ENCODE data around the gene HSPA4.
"Not testable (repeated sequence)": the region's sequence is repeated elsewhere in the genome, so short reads cannot be mapped to it uniquely, and the experiment has no call there.

HSPA4 gene

GRCh38 chr5:133051542-133052316 is at the start of gene HSPA4:
HSPA4 (plus strand) TSS chr5:133052013; CDS start chr5:133052251, 238 bp downstream.
- peak; percentile 94 for DNase-seq (ENCODE audit: extremely low spot score, insufficient read length, low read depth)

GRCh38 chr5:133006653-133007052 is 45.2 kb upstream of the HSPA4 start:
- DNase-seq (ENCODE audit: extremely low spot score, insufficient read length, low read depth), result no peak
- no peak for FAIRE-seq

More at GRCh38 chr5:133051542-133052316, at the start of gene HSPA4:
- peak; percentile 93 for FAIRE-seq

- not testable (repeated sequence) for DNase-seq (ENCODE audit: extremely low spot score, insufficient read length, low read depth); FAIRE-seq
These were observed 43.4 kb upstream of the HSPA4 start for GRCh38 chr5:133008455-133008854.

- no peak for DNase-seq (ENCODE audit: extremely low spot score, insufficient read length, low read depth)
- FAIRE-seq, result no peak
These were observed 36.3 kb upstream of the HSPA4 start for GRCh38 chr5:133015466-133015865.

GRCh38 chr5:133017964-133018363 is 33.8 kb upstream of the HSPA4 start:
- DNase-seq (ENCODE audit: extremely low spot score, insufficient read length, low read depth) (no peak), FAIRE-seq (no peak)

- not testable (repeated sequence) for DNase-seq (ENCODE audit: extremely low spot score, insufficient read length, low read depth); FAIRE-seq
These were observed 32.3 kb upstream of the HSPA4 start for GRCh38 chr5:133019471-133019870.

- DNase-seq (ENCODE audit: extremely low spot score, insufficient read length, low read depth), result peak; percentile 82
- peak; percentile 79 for FAIRE-seq
These were observed 25.8 kb upstream of the HSPA4 start, which contains the start of gene ZCCHC10 for GRCh38 chr5:133025804-133026663. ZCCHC10 (minus strand) TSS chr5:133026549; CDS start chr5:133026537, 12 bp downstream.

GRCh38 chr5:133026664-133027153 is 25.1 kb upstream of the HSPA4 start:
- FAIRE-seq, result no peak
- no peak for DNase-seq (ENCODE audit: extremely low spot score, insufficient read length, low read depth)

GRCh38 chr5:133029416-133029815 is 22.4 kb upstream of the HSPA4 start:
- FAIRE-seq, result no peak
- no peak for DNase-seq (ENCODE audit: extremely low spot score, insufficient read length, low read depth)

- DNase-seq (ENCODE audit: extremely low spot score, insufficient read length, low read depth) (no peak), FAIRE-seq (no peak)
These were observed 21.3 kb upstream of the HSPA4 start for GRCh38 chr5:133030343-133031005.

- no peak for FAIRE-seq
- no peak for DNase-seq (ENCODE audit: extremely low spot score, insufficient read length, low read depth)
These were observed 18.7 kb upstream of the HSPA4 start for GRCh38 chr5:133032852-133033742.

- FAIRE-seq, result no peak
These were observed 17.7 kb upstream of the HSPA4 start for GRCh38 chr5:133034064-133034463.

GRCh38 chr5:133035224-133035623 is 16.6 kb upstream of the HSPA4 start:
- FAIRE-seq (no peak), DNase-seq (ENCODE audit: extremely low spot score, insufficient read length, low read depth) (no peak)

More at GRCh38 chr5:133034064-133034463, 17.7 kb upstream of the HSPA4 start:
- DNase-seq (ENCODE audit: extremely low spot score, insufficient read length, low read depth), result no peak

- not testable (repeated sequence) for FAIRE-seq; DNase-seq (ENCODE audit: extremely low spot score, insufficient read length, low read depth)
These were observed 15.1 kb upstream of the HSPA4 start for GRCh38 chr5:133036677-133037076.

- FAIRE-seq (no peak), DNase-seq (ENCODE audit: extremely low spot score, insufficient read length, low read depth) (no peak)
These were observed 10.5 kb upstream of the HSPA4 start for GRCh38 chr5:133041157-133041784.

- FAIRE-seq, result no peak
- no peak for DNase-seq (ENCODE audit: extremely low spot score, insufficient read length, low read depth)
These were observed 9.9 kb upstream of the HSPA4 start for GRCh38 chr5:133041910-133042309.

- not testable (repeated sequence) for FAIRE-seq; DNase-seq (ENCODE audit: extremely low spot score, insufficient read length, low read depth)
These were observed 5.3 kb upstream of the HSPA4 start for GRCh38 chr5:133046560-133046959.

GRCh38 chr5:133047404-133047803 is 4.4 kb upstream of the HSPA4 start:
- FAIRE-seq, result no peak
- no peak for DNase-seq (ENCODE audit: extremely low spot score, insufficient read length, low read depth)
